ENCODE measurements around the gene OPRM1.

OPRM1 gene

DNA sequence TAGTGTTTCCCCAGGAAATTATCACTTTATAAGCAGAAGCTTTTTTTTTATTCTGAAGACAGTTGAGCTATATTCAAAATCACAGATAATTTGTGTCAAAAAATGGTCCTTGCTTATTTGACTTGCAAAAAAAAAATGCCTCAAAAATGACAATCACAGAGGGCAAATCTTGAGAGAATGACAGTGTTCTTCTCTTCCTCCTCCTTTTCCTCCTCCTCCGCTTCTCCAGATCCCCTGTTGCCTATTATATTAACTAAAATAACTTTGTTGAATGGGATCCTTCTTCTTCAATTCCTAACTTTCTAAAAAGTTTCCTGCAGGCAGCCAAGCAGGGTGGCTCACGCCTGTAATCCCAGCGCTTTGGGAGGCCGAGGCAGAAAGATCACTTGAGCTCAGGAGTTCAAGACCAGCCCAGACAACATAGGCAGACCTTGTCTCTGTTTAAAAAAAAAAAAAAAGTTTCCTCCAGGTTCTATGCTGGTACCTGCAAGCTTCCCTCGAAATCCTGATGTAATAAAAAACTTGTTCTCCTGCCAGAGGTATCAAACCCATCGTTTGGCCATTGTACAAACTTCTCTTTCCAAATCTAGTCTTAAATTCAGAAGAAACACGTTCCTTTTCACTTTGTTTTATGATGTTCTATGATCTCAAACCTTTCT is 189.0 kb downstream of the OPRM1 start:
- H3K4me3 ChIP-seq, result no peak overlapping the region
- H3K27me3 ChIP-seq, result no peaks in the 10 kb centered on the region
- TF ChIP-seq Cebpa-rat (IDR thresholded peaks at IDR 0.05), result no peak
- no peak overlapping the region for H3K27ac ChIP-seq
- H3K36me3 ChIP-seq, result peaks cover 0 to 98% (median 86%) of the 10 kb centered on the region in 11 experiments; a peak in 16 of 22 replicates
- H3K9me3 ChIP-seq (replicated peaks in 1 of 11), result peaks cover 0 to 16% (median 5%) of the 10 kb centered on the region in 11 experiments; a peak in 9 of 22 replicates
- H3K9ac ChIP-seq, result no peak overlapping the region
- H3K4me1 ChIP-seq, result peaks cover 4 to 47% (median 20%) of the 10 kb centered on the region in 10 experiments; a peak in 18 of 20 replicates
- H4K20me1 ChIP-seq, result peaks cover 0 to 52% (median 0%) of the 10 kb centered on the region in 11 experiments; a peak in 9 of 22 replicates
- no peak overlapping the region for H3K4me2 ChIP-seq

DNA sequence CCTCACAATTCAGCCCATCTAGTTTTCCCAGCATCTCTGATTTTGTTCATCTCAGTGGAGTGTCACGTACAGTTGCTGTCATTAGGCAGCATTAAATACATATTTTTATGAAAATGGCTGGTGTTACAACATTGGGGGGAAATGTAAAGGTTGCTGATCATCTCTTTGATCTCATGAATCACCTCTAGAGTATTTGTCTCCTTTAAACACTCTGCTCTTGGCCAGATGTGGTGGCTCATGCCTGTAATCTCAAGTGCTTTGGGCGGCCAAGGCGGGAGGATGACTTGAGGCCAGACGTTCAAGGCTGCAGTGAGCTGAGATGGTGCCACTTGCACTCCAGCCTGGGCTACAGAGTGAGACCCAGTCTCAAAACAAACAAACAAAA is 189.5 kb downstream of the OPRM1 start:
- no peak overlapping the region for H3K9ac ChIP-seq
- H3K27ac ChIP-seq, result no peak overlapping the region

DNA sequence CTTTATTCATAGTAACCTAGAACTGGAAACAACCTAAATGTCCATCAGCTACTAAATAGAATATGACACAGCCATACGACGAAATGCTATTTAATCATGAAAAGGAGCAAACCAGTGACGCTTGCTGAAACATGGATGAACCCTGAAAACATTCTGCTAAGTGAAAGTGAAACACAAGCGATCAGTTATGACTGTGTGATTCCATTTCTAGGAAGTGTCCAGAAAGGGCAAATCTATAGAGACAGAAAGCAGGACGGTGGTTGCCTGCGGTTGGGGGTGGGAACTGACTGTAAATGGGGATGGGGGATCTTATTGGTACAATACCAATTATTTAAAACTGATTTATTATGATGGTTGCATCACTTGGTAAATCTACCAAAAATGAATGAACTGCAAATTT is 190.7 kb downstream of the OPRM1 start:
- peaks cover 21 to 65% (median 38%) of the 10 kb centered on the region in 10 experiments for H3K4me1 ChIP-seq
- no peak overlapping the region for H3K27ac ChIP-seq
- peaks cover 0 to 48% (median 9%) of the 10 kb centered on the region in 11 experiments; a peak in 10 of 22 replicates for H4K20me1 ChIP-seq
- no peak overlapping the region for H3K4me2 ChIP-seq
- H3K4me3 ChIP-seq, result no peak overlapping the region
- no peaks in the 10 kb centered on the region for H3K27me3 ChIP-seq
- peaks cover 0 to 16% (median 5%) of the 10 kb centered on the region in 11 experiments; a peak in 9 of 22 replicates for H3K9me3 ChIP-seq (replicated peaks in 1 of 11)
- peaks cover 0 to 88% (median 82%) of the 10 kb centered on the region in 11 experiments; a peak in 15 of 22 replicates for H3K36me3 ChIP-seq
- TF ChIP-seq Cebpa-rat (IDR thresholded peaks at IDR 0.05), result no peak
- H3K9ac ChIP-seq, result no peak overlapping the region

More for the DNA sequence above, 189.5 kb downstream of the OPRM1 start:
- Histone ChIP-seq H3K4me3 (no peak overlapping the region), H3K4me1 (peaks cover 8 to 52% (median 25%) of the 10 kb centered on the region in 10 experiments), H3K27me3 (no peaks in the 10 kb centered on the region), H4K20me1 (peaks cover 0 to 52% (median under 1%) of the 10 kb centered on the region in 11 experiments; a peak in 8 of 22 replicates), H3K36me3 (peaks cover 0 to 98% (median 86%) of the 10 kb centered on the region in 11 experiments; a peak in 16 of 22 replicates), H3K4me2 (no peak overlapping the region), H3K9me3 (replicated peaks in 1 of 11) (peaks cover 0 to 16% (median 5%) of the 10 kb centered on the region in 11 experiments; a peak in 9 of 22 replicates)
- TF ChIP-seq Cebpa-rat (IDR thresholded peaks at IDR 0.05), result no peak

DNA sequence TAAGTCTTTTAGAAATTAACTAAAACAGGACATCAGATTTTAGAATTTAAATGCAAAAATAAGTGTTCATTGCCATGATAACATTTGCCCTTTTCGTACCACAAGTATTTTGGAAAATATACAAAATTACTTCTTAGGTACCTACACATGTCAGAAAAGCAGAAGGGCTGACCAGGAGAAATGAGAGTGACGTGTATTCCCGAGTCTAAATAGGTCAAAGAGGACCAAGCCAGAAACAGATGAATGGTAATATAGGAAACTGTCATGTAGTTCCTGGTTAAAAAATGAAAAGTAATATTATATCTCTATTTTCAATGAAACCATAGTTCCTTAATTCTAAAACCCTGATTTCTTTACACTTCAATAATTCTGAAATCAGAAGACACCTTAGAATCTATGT is 191.4 kb downstream of the OPRM1 start:
- Histone ChIP-seq H3K4me1 (peaks cover 26 to 69% (median 44%) of the 10 kb centered on the region in 10 experiments), H3K27ac (no peak overlapping the region), H3K4me2 (0 out of 22 replicates have a peak overlapping the region, but pooled peaks of 1 of the 11 experiments have one; percentile 3), H3K27me3 (no peaks in the 10 kb centered on the region), H3K4me3 (no peak overlapping the region), H3K9ac (no peak overlapping the region), H4K20me1 (peaks cover 0 to 53% (median 9%) of the 10 kb centered on the region in 11 experiments; a peak in 10 of 22 replicates), H3K9me3 (replicated peaks in 1 of 11) (peaks cover 0 to 15% (median 5%) of the 10 kb centered on the region in 11 experiments; a peak in 9 of 22 replicates), H3K36me3 (peaks cover 0 to 87% (median 78%) of the 10 kb centered on the region in 11 experiments; a peak in 15 of 22 replicates)
- no peak for TF ChIP-seq Cebpa-rat (IDR thresholded peaks at IDR 0.05)

DNA sequence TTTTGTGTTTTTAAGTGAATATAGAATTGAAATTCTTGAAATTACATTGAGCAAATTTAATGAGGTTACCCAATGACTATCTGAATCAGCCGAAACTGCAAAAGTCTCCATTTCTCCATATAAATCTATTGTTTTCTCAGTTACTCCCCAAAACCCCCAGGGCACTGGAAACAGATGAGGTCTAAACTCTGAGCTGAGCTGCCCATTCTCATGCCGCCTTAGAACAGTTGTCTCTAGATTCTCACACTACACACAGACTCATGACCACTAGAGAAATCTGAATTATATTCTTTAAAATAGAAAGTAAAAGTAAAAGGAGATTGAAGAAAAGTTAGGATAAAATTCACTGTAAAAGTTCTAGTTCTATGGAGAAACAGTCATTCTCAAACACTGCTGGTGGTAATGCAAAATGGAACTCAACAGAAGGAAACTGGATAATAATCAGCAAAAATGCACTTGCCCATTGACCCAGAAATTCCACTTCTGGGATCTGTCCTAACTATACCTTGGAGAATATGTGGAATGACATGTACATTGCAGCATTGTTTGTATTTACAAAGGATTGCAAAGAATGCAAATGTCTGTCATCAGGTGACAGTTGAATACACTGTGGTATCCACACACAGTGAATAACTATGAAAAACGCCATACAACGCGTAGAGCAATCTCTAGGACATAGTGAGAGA is 192.0 kb downstream of the OPRM1 start:
- Histone ChIP-seq H3K4me1 (peaks cover 26 to 67% (median 47%) of the 10 kb centered on the region in 10 experiments), H3K9me3 (replicated peaks in 1 of 11) (peaks cover 0 to 13% (median 8%) of the 10 kb centered on the region in 11 experiments; a peak in 12 of 22 replicates), H3K9ac (no peak overlapping the region), H3K4me2 (peak overlapping the region in 3 of 11 experiments; percentile 4 to 18 (median 11); a peak in 2 of 22 replicates), H3K36me3 (peaks cover 0 to 87% (median 78%) of the 10 kb centered on the region in 11 experiments; a peak in 15 of 22 replicates), H4K20me1 (peaks cover 0 to 56% (median 9%) of the 10 kb centered on the region in 11 experiments; a peak in 10 of 22 replicates), H3K27me3 (no peaks in the 10 kb centered on the region), H3K27ac (no peak overlapping the region), H3K4me3 (no peak overlapping the region)
- no peak for TF ChIP-seq Cebpa-rat (IDR thresholded peaks at IDR 0.05)

DNA sequence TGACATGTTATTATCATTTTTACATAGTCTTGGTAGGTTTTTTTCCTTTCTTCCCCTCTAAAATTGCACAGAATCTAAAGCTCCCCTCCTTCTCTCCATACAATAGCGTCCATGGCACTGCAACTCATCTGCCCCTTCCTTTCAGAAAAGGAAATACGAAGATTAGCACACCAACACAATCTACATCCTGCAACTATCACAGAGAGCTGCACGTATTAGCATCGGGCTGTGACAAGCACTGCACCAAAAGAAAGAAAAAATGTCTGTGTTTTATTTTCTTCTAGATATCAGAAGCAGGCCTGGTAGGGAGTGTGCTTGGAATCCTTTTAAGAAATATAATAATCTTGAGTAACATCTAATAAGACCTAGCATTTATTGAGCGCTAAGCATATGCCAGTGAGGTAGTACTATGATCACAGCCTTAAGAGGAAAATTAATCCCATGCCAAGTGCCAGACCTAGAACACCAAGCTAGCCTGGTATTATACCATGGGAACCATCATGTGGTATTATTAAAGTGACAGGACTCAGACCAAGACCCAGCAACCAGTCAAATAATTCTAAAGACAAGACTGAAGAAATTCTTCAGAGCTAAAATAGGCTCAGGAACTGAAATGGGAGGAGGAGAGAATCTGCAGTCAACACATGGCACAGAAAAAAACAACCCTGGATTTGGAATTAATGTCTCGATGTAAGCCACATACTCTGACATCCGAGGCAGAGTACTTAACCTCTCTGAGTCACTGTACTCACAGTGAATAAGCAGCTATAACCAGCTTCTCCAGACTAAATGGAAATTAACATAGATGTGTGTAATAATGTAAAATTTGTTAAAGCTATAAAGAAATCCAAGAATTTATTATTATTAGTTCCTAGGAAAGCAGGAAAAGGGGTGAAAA is 193.2 kb downstream of the OPRM1 start:
- Histone ChIP-seq H3K27me3 (no peaks in the 10 kb centered on the region), H3K4me1 (peaks cover 26 to 67% (median 46%) of the 10 kb centered on the region in 10 experiments), H3K27ac (0 out of 22 replicates have a peak overlapping the region, but pooled peaks of 1 of the 11 experiments have one; percentile 8), H3K36me3 (peaks cover 0 to 87% (median 77%) of the 10 kb centered on the region in 11 experiments; a peak in 16 of 22 replicates), H4K20me1 (peaks cover 0 to 67% (median 9%) of the 10 kb centered on the region in 11 experiments; a peak in 10 of 22 replicates), H3K4me2 (peak overlapping the region in 4 of 11 experiments; percentile 1 to 76 (median 40); a peak in 3 of 22 replicates), H3K9me3 (replicated peaks in 1 of 11) (peaks cover 0 to 17% (median 8%) of the 10 kb centered on the region in 11 experiments; a peak in 11 of 22 replicates), H3K4me3 (no peak overlapping the region), H3K9ac (no peak overlapping the region)
- no peak for TF ChIP-seq Cebpa-rat (IDR thresholded peaks at IDR 0.05)

DNA sequence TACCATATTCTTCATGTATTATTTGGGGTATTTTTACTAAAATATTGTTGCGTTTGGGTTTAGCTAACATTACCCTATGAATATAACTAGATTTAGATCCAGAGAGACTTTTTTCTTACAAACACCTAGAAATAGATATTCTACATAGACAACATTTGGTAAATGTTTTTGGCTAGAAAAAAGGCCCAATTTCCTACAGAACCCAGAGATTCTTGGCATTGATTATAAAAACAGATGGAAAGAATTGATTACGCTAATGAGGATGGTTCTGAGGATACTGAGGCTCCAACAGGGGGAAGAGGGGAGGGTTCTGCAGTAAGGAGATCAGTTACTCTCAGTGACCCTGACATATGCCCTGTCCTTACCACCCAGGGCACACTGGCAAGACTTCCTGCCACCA is 194.3 kb downstream of the OPRM1 start:
- Histone ChIP-seq H3K36me3 (peaks cover 0 to 87% (median 75%) of the 10 kb centered on the region in 11 experiments; a peak in 16 of 22 replicates), H3K9me3 (replicated peaks in 1 of 11) (peaks cover 0 to 17% (median 8%) of the 10 kb centered on the region in 11 experiments; a peak in 11 of 22 replicates), H3K4me2 (peak overlapping the region; percentile 51 to 88 (median 72)), H3K27ac (peak overlapping the region; percentile 31 to 64 (median 58); a peak in 21 of 22 replicates), H4K20me1 (peaks cover 0 to 76% (median 9%) of the 10 kb centered on the region in 11 experiments; a peak in 10 of 22 replicates), H3K4me1 (peaks cover 26 to 68% (median 47%) of the 10 kb centered on the region in 10 experiments), H3K9ac (peak overlapping the region in 6 of 11 experiments; percentile 2 to 52 (median 36); a peak in 7 of 22 replicates), H3K4me3 (peak overlapping the region in 1 of 10 experiments; percentile 23; a peak in 1 of 20 replicates), H3K27me3 (no peaks in the 10 kb centered on the region)
- no peak for TF ChIP-seq Cebpa-rat (IDR thresholded peaks at IDR 0.05)
